ENCODE measurements around the gene TNFRSF18.

- TF ChIP-seq E2F6 (IDR thresholded peaks at IDR 0.05; ENCODE audit: borderline replicate concordance, low read depth) (no peak), CTCF (IDR thresholded peaks at IDR 0.05) (no peak), MAX (IDR thresholded peaks at IDR 0.05) (no peak), BHLHE40 (IDR thresholded peaks at IDR 0.05; ENCODE audit: low read depth, low read length) (no peak), POLR2A (IDR thresholded peaks at IDR 0.05; ENCODE audit: low read length) (no peak), GATA3 (IDR thresholded peaks at IDR 0.05; ENCODE audit: borderline replicate concordance) (no peak), MAFK (IDR thresholded peaks at IDR 0.05; ENCODE audit: partially characterized antibody) (no peak), TP53 (CRISPR knock-in tag; IDR thresholded peaks at IDR 0.05) (no peak), CEBPB (IDR thresholded peaks at IDR 0.05) (no peak), FOSL2 (IDR thresholded peaks at IDR 0.05) (no peak), FOSL2 (CRISPR knock-in tag; IDR thresholded peaks at IDR 0.05) (no peak), RCOR1 (IDR thresholded peaks at IDR 0.05; ENCODE audit: low read depth, low read length) (no peak), EP300 (IDR thresholded peaks at IDR 0.05) (no peak), HMGXB4 (CRISPR knock-in tag; IDR thresholded peaks at IDR 0.05; ENCODE audit: borderline replicate concordance) (no peak)
These were observed 11.5 kb upstream of the TNFRSF18 start for GRCh38 chr1:1217621-1218523.
